Measurements from ENCODE around the gene BAIAP2.

The BAIAP2 gene

DNA sequence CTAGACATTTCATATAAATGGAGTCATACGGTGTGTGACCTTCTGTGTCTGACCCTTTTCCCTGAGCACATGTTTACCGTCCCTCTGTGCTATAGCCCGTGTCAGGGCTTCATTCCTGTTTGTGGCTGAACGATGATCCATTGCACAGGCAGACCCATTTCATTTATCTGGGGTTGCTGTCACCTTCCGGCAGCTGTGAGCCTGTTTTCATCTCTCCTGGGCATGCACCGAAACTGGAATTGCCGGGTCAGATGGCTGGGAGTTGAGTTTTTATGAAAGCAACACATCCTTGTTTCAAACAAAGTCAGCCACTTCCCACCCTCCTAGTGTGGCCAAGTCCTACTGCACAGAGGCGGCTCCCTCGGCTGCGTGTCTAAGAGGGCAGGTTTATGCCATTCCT is 25.5 kb downstream of the BAIAP2 start:
- no peaks in the 10 kb centered on the region for H3K9me2 ChIP-seq (replicated peaks; ENCODE audit: low read depth, low read length)
- H3K4me1 ChIP-seq (ENCODE audit: insufficient read depth, low read length, poor library complexity, severe bottlenecking), result no peaks in the 10 kb centered on the region
- H4K20me1 ChIP-seq (ENCODE audit: insufficient read depth, low read length, poor library complexity, severe bottlenecking), result no peaks in the 10 kb centered on the region
- no peaks in the 10 kb centered on the region for H3F3A ChIP-seq (ENCODE audit: low read depth)
- no peak overlapping the region for H3K4me2 ChIP-seq (ENCODE audit: low read depth, low read length, poor library complexity, severe bottlenecking)
- H3K9ac ChIP-seq (ENCODE audit: low read depth, low read length, poor library complexity, severe bottlenecking), result no peak overlapping the region
- no peaks in the 10 kb centered on the region for H3K27me3 ChIP-seq (ENCODE audit: insufficient read depth, low read length, poor library complexity, severe bottlenecking)
- no peak overlapping the region for H2AFZ ChIP-seq (ENCODE audit: low read length)
- no peak overlapping the region for H3K4me3 ChIP-seq (ENCODE audit: low read length, poor library complexity, severe bottlenecking)
- no peaks in the 10 kb centered on the region for H3K36me3 ChIP-seq (ENCODE audit: insufficient read depth, low read length)
- H3K79me2 ChIP-seq (ENCODE audit: insufficient read depth, low read length), result no peaks in the 10 kb centered on the region
- no peak for TF ChIP-seq EZH2phosphoT487 (IDR thresholded peaks at IDR 0.05; ENCODE audit: borderline replicate concordance)
- TF ChIP-seq, protein P1, sequence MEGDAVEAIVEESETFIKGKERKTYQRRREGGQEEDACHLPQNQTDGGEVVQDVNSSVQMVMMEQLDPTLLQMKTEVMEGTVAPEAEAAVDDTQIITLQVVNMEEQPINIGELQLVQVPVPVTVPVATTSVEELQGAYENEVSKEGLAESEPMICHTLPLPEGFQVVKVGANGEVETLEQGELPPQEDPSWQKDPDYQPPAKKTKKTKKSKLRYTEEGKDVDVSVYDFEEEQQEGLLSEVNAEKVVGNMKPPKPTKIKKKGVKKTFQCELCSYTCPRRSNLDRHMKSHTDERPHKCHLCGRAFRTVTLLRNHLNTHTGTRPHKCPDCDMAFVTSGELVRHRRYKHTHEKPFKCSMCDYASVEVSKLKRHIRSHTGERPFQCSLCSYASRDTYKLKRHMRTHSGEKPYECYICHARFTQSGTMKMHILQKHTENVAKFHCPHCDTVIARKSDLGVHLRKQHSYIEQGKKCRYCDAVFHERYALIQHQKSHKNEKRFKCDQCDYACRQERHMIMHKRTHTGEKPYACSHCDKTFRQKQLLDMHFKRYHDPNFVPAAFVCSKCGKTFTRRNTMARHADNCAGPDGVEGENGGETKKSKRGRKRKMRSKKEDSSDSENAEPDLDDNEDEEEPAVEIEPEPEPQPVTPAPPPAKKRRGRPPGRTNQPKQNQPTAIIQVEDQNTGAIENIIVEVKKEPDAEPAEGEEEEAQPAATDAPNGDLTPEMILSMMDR (conservative IDR thresholded peaks at IDR 0.05; ENCODE audit: low read length), result no peak
- H3K9me3 ChIP-seq (ENCODE audit: insufficient read depth, low read depth, low read length), result no peaks in the 10 kb centered on the region

GRCh38 chr17:81061027-81061735 is 26.2 kb downstream of the BAIAP2 start:
- Histone ChIP-seq H3K27me3 (ENCODE audit: insufficient read depth, low read length, poor library complexity, severe bottlenecking) (no peaks in the 10 kb centered on the region), H2AFZ (ENCODE audit: low read length) (no peak overlapping the region), H3K9ac (ENCODE audit: low read depth, low read length, poor library complexity, severe bottlenecking) (no peak overlapping the region), H3K4me2 (ENCODE audit: low read depth, low read length, poor library complexity, severe bottlenecking) (no peak overlapping the region), H3K9me2 (replicated peaks; ENCODE audit: low read depth, low read length) (no peaks in the 10 kb centered on the region), H3F3A (ENCODE audit: low read depth) (no peaks in the 10 kb centered on the region), H3K79me2 (ENCODE audit: insufficient read depth, low read length) (no peaks in the 10 kb centered on the region), H3K36me3 (ENCODE audit: insufficient read depth, low read length) (no peaks in the 10 kb centered on the region), H4K20me1 (ENCODE audit: insufficient read depth, low read length, poor library complexity, severe bottlenecking) (no peaks in the 10 kb centered on the region), H3K4me1 (ENCODE audit: insufficient read depth, low read length, poor library complexity, severe bottlenecking) (no peaks in the 10 kb centered on the region), H3K4me3 (ENCODE audit: low read length, poor library complexity, severe bottlenecking) (no peak overlapping the region), H3K9me3 (ENCODE audit: insufficient read depth, low read depth, low read length) (no peaks in the 10 kb centered on the region)
- TF ChIP-seq EZH2phosphoT487 (IDR thresholded peaks at IDR 0.05; ENCODE audit: borderline replicate concordance), result no peak
- TF ChIP-seq, protein P1 (conservative IDR thresholded peaks at IDR 0.05; ENCODE audit: low read length), result no peak

DNA sequence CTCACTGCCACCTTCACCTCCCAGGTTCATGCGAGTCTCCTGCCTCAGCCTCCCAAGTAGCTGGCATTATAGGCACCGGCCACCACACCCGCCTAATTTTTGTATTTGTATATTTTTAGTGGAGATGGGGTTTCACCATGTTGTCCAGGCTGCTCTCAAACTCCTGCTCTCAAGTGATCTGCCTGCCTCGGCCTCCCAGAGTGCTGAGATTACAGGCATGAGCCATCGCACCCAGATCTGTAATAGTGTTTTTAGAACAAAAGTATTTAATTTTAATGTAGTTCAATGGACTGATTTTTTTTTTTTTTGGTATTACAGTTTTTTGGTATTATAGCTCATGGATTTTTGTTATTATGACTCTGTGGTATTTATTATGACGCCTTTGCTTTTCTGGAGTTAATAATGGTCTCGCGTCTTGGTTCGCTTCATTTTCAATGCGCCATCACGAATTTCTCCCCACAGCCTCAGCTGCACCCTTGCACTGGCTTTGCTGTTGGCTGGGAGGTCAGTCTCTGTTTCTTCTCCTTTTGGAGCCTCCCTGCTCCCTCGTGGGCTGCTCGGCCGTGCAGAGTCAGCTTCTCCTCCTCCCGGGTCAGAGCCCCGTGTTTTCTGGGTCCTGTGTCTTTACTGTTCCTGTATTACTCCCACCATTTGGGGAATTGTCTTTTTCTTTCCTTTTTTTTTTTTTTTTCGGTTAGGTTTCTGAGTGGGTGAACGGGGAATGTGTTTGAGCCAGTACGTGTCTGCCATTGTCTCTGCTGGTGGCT is 27.2 kb downstream of the BAIAP2 start:
- no peak for TF ChIP-seq EZH2phosphoT487 (IDR thresholded peaks at IDR 0.05; ENCODE audit: borderline replicate concordance)
- TF ChIP-seq, protein P1 (conservative IDR thresholded peaks at IDR 0.05; ENCODE audit: low read length), result no peak

More for the DNA sequence above, 27.2 kb downstream of the BAIAP2 start:
- Histone ChIP-seq H4K20me1 (ENCODE audit: insufficient read depth, low read length, poor library complexity, severe bottlenecking) (no peaks in the 10 kb centered on the region), H3K27me3 (ENCODE audit: insufficient read depth, low read length, poor library complexity, severe bottlenecking) (no peaks in the 10 kb centered on the region), H3K4me2 (ENCODE audit: low read depth, low read length, poor library complexity, severe bottlenecking) (no peak overlapping the region), H2AFZ (ENCODE audit: low read length) (no peak overlapping the region), H3K9me3 (ENCODE audit: insufficient read depth, low read depth, low read length) (no peaks in the 10 kb centered on the region), H3F3A (ENCODE audit: low read depth) (no peaks in the 10 kb centered on the region), H3K4me3 (ENCODE audit: low read length, poor library complexity, severe bottlenecking) (no peak overlapping the region), H3K4me1 (ENCODE audit: insufficient read depth, low read length, poor library complexity, severe bottlenecking) (no peaks in the 10 kb centered on the region), H3K36me3 (ENCODE audit: insufficient read depth, low read length) (no peaks in the 10 kb centered on the region), H3K9ac (ENCODE audit: low read depth, low read length, poor library complexity, severe bottlenecking) (no peak overlapping the region), H3K9me2 (replicated peaks; ENCODE audit: low read depth, low read length) (no peaks in the 10 kb centered on the region), H3K79me2 (ENCODE audit: insufficient read depth, low read length) (no peaks in the 10 kb centered on the region)

All from Loucy (cell line).